Measurements from ENCODE around the gene COMMD9.

- TF ChIP-seq CTCF (conservative IDR thresholded peaks at IDR 0.05) = no peak
- no peak for TF ChIP-seq ZFX (IDR thresholded peaks at IDR 0.05)
These were observed 20.8 kb downstream of the COMMD9 start for GRCh38 chr11:36268337-36268985.
